Stomach (tissue), 9 donors: ENCODE measurements around the gene FGD6. TPM values are rescaled to one million over a fixed set of nuclear protein-coding genes. Genes with fewer than 3 reads are reported as not detected.

ENCODE experiments used
- DNase-seq, 2 donors: peaks; one replicate each; pipeline versions ENCODE4 v3.0.0 to v3.0.0-alpha.2; 2013 to 2019
- H3K27ac ChIP-seq, 5 donors: fragments of 200-600 bp in 4 of 5; sonication (generic) in 4 of 5; one replicate each; pipeline ENCODE4 v1.5.1; 2013 to 2019; ENCODE audit warnings: mild to moderate bottlenecking in 1 of 5, moderate library complexity in 1 of 5
- H3K27me3 ChIP-seq, 3 donors: fragments of 200-600 bp; sonication (generic); one replicate each; pipeline ENCODE4 v1.5.1; 2017 to 2019; ENCODE audit warnings: mixed run types in 1 of 3
- H3K36me3 ChIP-seq, 4 donors: fragments of 200-600 bp; sonication (generic); 1 replicate in 3 of 4; 2 replicates in 1 of 4; pipeline ENCODE4 v1.5.1; 2016 to 2019
- H3K4me1 ChIP-seq, 4 donors: fragments of 200-600 bp; sonication (generic); one replicate each; pipeline ENCODE4 v1.5.1; 2016 to 2019
- H3K4me3 ChIP-seq, 4 donors: fragments of 200-600 bp; sonication (generic) in 3 of 4; one replicate each; pipeline ENCODE4 v1.5.1; 2016 to 2019; ENCODE audit warnings: mild to moderate bottlenecking in 1 of 4
- H3K9me3 ChIP-seq, 4 donors: fragments of 200-600 bp; sonication (generic); one replicate each; pipeline ENCODE4 v1.5.1; 2016 to 2019
- CTCF ChIP-seq, 7 experiments: fragments of 450-650 bp in 4 of 7; fragments of 200-600 bp in 3 of 7; sonication (generic) in 3 of 7; IDR thresholded peaks; one replicate each; pipeline ENCODE4 v1.5.1; 2016 to 2019; ENCODE audit warnings: antibody characterized with exemption in 7 of 7, control low read depth in 2 of 7, mild to moderate bottlenecking in 1 of 7
- EP300 ChIP-seq: sonication (generic); formaldehyde crosslinking; IDR thresholded peaks from one replicate; pipeline ENCODE4 v1.6.1; 2017; ENCODE audit warnings: antibody characterized with exemption
- POLR2A ChIP-seq, 4 donors: fragments of 450-650 bp; IDR thresholded peaks; one replicate each; pipeline ENCODE4 v1.6.1; 2016; ENCODE audit warnings: antibody characterized with exemption in 4 of 4, control low read depth in 2 of 4, mild to moderate bottlenecking in 1 of 4, moderate library complexity in 1 of 4
- POLR2AphosphoS5 ChIP-seq, 3 donors: sonication (generic); formaldehyde crosslinking; IDR thresholded peaks; one replicate each; pipeline ENCODE4 v1.6.1; 2016; ENCODE audit warnings: antibody characterized with exemption in 3 of 3
- WGBS, 5 donors: extraction: QIAGEN DNeasy Blood & Tissue Kit in 3 of 5; methylation state at CpG; one replicate each; pipeline versions ENCODE4 v1.1.5 to v1.1.7; 2013 to 2018; 5-methylcytosine and 5-hydroxymethylcytosine counted together
- intact Hi-C: fragments of 100-400 bp; cut with DNase I; formaldehyde crosslinking; loops from one replicate; pipeline ENCODE4 v1.15.1; 2023; ENCODE audit warnings: low total_unique reads
- polyA plus RNA-seq, 3 donors: library from polyadenylated mRNA; stranded (reverse); fragments of 200-250 nt; gene quantifications; one replicate each; pipeline ENCODE4 v1.2.3, GENCODE V29; 2013
- total RNA-seq, 5 donors: library from RNA; depleted of rRNA; stranded (reverse); fragments of >200 nt; gene quantifications; one replicate each; pipeline versions ENCODE4 v1.1.0 to v1.2.3, GENCODE V29; 2014 to 2016
- donor health status: healthy with polysubstance abuse.
- donor health status: Bipolar disorder and iron deficiency.
- donor health status: healthy.

Gene FGD6
- total and polyA plus RNA-seq, 8 donors = 0.92 to 16.3 (median 5.7) TPM

GRCh38 chr12:95214466-95214865 is 2.8 kb downstream of the FGD6 start:
- H3K36me3 ChIP-seq = no peaks in the 10 kb centered on the region
- peaks cover 0 to 40% (median 19%) of the 10 kb centered on the region in 4 donors for H3K4me1 ChIP-seq
- intact Hi-C loops = no loop called here
- H3K27me3 ChIP-seq = no peaks in the 10 kb centered on the region
- no peaks in the 10 kb centered on the region for H3K9me3 ChIP-seq
- H3K27ac ChIP-seq = peak overlapping the region in 1 of 5 donors; percentile 33
- H3K4me3 ChIP-seq = no peak overlapping the region
- TF ChIP-seq POLR2A (IDR thresholded peaks at IDR 0.05) = no peak
- TF ChIP-seq POLR2AphosphoS5 (IDR thresholded peaks at IDR 0.05) = no peak
- WGBS, 5 donors = 51 to 69% (median 68%) methylated on average over 3 of the region's 3 CpGs
- peak in 1 of 2 donors; percentile 22 for DNase-seq

GRCh38 chr12:95213928-95214327 is 3.3 kb downstream of the FGD6 start:
- Histone ChIP-seq H3K4me3 (no peak overlapping the region), H3K36me3 (no peaks in the 10 kb centered on the region), H3K9me3 (no peaks in the 10 kb centered on the region), H3K27ac (peak overlapping the region in 1 of 5 donors; percentile 35), H3K4me1 (peaks cover 0 to 35% (median 17%) of the 10 kb centered on the region in 4 donors), H3K27me3 (no peaks in the 10 kb centered on the region)
- TF ChIP-seq POLR2A (IDR thresholded peaks at IDR 0.05) (no peak), POLR2AphosphoS5 (IDR thresholded peaks at IDR 0.05) (no peak), CTCF (IDR thresholded peaks at IDR 0.05) (no peak), EP300 (no peak)
- intact Hi-C loops = no loop called here
- peak in 1 of 2 donors; percentile 41 for DNase-seq
- 82 to 97% (median 86%) methylated on average over 1 of the region's 1 CpG for WGBS, 5 donors

DNA sequence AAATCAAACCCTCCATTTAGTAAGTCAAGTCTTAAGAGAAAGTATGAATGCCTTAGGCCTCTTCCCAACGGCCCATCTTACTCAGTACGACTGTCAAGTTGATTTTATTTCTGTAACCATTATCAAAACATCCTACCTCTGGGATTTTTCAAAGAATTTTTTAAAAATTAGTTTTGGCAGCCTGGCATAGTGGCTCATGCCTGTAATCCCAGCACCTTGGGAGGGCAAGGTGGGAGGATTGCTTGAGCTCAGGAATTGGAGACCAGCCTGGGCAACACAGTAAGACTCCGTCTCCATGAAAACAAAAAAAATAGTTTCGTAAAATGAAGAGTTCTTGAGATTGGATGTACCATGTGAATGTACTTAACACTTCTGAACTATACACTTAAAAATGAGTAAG is 4.1 kb downstream of the FGD6 start:
- 86 to 95% (median 92%) methylated on average over 4 of the region's 4 CpGs for WGBS, 5 donors
- H3K27ac ChIP-seq = no peak overlapping the region
- intact Hi-C loops = no loop called here

DNA sequence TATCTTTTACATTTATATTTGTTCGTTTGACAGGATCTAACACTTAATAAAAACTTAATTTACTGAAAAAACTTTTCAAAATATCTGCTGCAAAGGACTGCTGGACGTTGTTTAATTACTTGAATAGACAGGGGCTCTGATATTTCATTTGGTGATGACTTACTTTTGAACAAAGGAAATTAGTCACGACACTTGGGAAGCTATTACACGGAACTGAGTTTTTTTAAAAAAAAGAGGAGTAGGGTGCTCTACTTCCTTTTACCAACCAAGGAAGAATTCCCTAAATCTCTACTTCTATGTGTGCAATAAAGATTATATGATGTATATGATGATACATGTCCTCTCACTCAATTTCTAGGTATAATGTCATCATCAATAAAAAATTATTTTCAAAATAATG is 4.7 kb downstream of the FGD6 start:
- H3K9me3 ChIP-seq = no peaks in the 10 kb centered on the region
- no peaks in the 10 kb centered on the region for H3K27me3 ChIP-seq
- no peaks in the 10 kb centered on the region for H3K36me3 ChIP-seq
- H3K4me1 ChIP-seq = peaks cover 0 to 29% (median 14%) of the 10 kb centered on the region in 4 donors
- 78 to 86% (median 82%) methylated on average over 4 of the region's 4 CpGs for WGBS, 5 donors
- no peak overlapping the region for H3K4me3 ChIP-seq
- intact Hi-C loops = no loop called here
- TF ChIP-seq POLR2AphosphoS5 (IDR thresholded peaks at IDR 0.05) = no peak
- no peak for TF ChIP-seq POLR2A (IDR thresholded peaks at IDR 0.05)
- TF ChIP-seq CTCF (IDR thresholded peaks at IDR 0.05) = no peak
- TF ChIP-seq EP300 = no peak
- no peak for DNase-seq
- no peak overlapping the region for H3K27ac ChIP-seq

More for the DNA sequence above, 4.1 kb downstream of the FGD6 start:
- Histone ChIP-seq H3K4me3 (no peak overlapping the region), H3K4me1 (peaks cover 0 to 29% (median 14%) of the 10 kb centered on the region in 4 donors), H3K9me3 (no peaks in the 10 kb centered on the region), H3K36me3 (no peaks in the 10 kb centered on the region), H3K27me3 (no peaks in the 10 kb centered on the region)
- TF ChIP-seq POLR2AphosphoS5 (IDR thresholded peaks at IDR 0.05) (no peak), POLR2A (IDR thresholded peaks at IDR 0.05) (no peak), EP300 (no peak), CTCF (IDR thresholded peaks at IDR 0.05) (no peak)
- DNase-seq = no peak

GRCh38 chr12:95208678-95209077 is 8.6 kb downstream of the FGD6 start:
- no peak overlapping the region for H3K27ac ChIP-seq
- TF ChIP-seq POLR2A (IDR thresholded peaks at IDR 0.05) = no peak
- TF ChIP-seq POLR2AphosphoS5 (IDR thresholded peaks at IDR 0.05) = no peak
- TF ChIP-seq EP300 = no peak
- no peak for TF ChIP-seq CTCF (IDR thresholded peaks at IDR 0.05)
- no peaks in the 10 kb centered on the region for H3K9me3 ChIP-seq
- no peaks in the 10 kb centered on the region for H3K27me3 ChIP-seq
- intact Hi-C loops = no loop called here
- H3K36me3 ChIP-seq = no peaks in the 10 kb centered on the region
- DNase-seq = no peak
- 84 to 94% (median 88%) methylated on average over 7 of the region's 7 CpGs for WGBS, 5 donors
- peaks cover 5 to 28% (median 17%) of the 10 kb centered on the region in 4 donors for H3K4me1 ChIP-seq
- H3K4me3 ChIP-seq = no peak overlapping the region
